OCI-LY1 (cell line): ENCODE measurements around the gene UNC13A.

Experiments used
- EZH2 ChIP-seq: fragments of 200-600 bp; sonication (generic), shearing (Covaris generic); IDR thresholded peaks from 2 replicates; pipeline ENCODE4 v1.8.0; 2017; ENCODE audit warnings: borderline replicate concordance, mixed run types, mild to moderate bottlenecking, antibody characterized with exemption, low read length, moderate library complexity, mixed read lengths
- TF ChIP-seq, protein P1 (sequence below): fragments of 200-600 bp; sonication (generic), shearing (Covaris generic); IDR thresholded peaks from 2 replicates; pipeline ENCODE4 v1.5.1; 2017; ENCODE audit warnings: mild to moderate bottlenecking, antibody characterized with exemption, low read length, moderate library complexity, mixed read lengths

DNA sequence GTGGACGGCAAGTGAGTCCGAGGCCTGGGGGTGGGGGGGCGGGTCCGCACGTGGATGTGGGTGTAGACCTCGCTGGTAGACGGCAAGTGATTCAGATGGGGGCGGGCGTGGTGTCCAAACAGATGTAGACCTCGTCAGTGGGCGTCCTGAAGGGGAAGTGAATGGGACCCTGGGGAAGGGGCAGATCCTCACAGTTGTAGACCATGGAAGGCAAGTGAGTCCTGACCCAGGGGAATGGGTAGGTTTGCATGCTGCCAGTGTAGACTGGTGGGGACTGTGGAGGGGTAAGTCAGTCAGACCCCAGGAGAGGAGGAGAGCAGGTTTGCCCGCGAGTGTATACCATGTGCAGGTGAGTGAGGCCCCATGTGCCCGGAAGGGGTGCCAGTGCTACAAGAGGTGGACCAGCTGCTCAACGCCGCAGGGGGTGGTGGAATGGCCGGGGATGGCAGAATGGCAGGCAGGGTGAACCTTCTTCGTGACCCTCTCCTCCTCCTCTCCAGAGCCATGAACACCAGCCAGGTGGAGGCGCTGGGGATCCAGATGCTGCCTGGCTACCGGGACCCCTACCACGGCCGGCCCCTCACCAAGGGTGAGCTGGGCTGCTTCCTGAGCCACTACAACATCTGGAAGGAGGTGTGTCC lies 110.6 kb downstream of the UNC13A start:
- TF ChIP-seq, protein P1, sequence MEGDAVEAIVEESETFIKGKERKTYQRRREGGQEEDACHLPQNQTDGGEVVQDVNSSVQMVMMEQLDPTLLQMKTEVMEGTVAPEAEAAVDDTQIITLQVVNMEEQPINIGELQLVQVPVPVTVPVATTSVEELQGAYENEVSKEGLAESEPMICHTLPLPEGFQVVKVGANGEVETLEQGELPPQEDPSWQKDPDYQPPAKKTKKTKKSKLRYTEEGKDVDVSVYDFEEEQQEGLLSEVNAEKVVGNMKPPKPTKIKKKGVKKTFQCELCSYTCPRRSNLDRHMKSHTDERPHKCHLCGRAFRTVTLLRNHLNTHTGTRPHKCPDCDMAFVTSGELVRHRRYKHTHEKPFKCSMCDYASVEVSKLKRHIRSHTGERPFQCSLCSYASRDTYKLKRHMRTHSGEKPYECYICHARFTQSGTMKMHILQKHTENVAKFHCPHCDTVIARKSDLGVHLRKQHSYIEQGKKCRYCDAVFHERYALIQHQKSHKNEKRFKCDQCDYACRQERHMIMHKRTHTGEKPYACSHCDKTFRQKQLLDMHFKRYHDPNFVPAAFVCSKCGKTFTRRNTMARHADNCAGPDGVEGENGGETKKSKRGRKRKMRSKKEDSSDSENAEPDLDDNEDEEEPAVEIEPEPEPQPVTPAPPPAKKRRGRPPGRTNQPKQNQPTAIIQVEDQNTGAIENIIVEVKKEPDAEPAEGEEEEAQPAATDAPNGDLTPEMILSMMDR = no peak
- TF ChIP-seq EZH2 = no peak
